ENCODE data around the gene BCS1L.

- TF ChIP-seq CTCF (conservative IDR thresholded peaks at IDR 0.05) (no peak), ZFX (IDR thresholded peaks at IDR 0.05) (no peak)
Observed at GRCh38 chr2:218671654-218672566, 12.4 kb downstream of the BCS1L start, which contains the start of the genes RNF25 and STK36.
